HepG2 (cell line): ENCODE results near the gene MYL9. TPM values are rescaled to one million over a fixed set of nuclear protein-coding genes. Genes with fewer than 3 reads are reported as not detected.
A peak's percentile ranks its signal among the peaks of the same experiment; 100 is the strongest.

Experiments used
- ATAC-seq: fragments of 200-7000 bp; cut with Tn5 transposase; 3 replicates; pipeline ENCODE4 v1.9.1; 2020; ENCODE audit warnings: mild to moderate bottlenecking, moderate library complexity
- BruUV-seq: library from RNA; stranded (reverse); fragments of 400-500 nt; replicated peaks from 2 replicates; lab custom pipeline; 2021; lab: Mats Ljungman, UMichigan
- CTCF ChIA-PET: fragments of 300-600 bp; formaldehyde crosslinking; extraction: SDS; loops from one replicate; lab custom pipeline; 2021; ENCODE audit warnings: low total read pairs, inconsistent platforms, low intra/inter-chr PET ratio; lab: Yijun Ruan, JAX
- POLR2A ChIA-PET: fragments of 350-600 bp; sonication (Branson Sonifier 250); formaldehyde crosslinking; loops from one replicate; lab custom pipeline; 2020; ENCODE audit warnings: antibody characterized with exemption, inconsistent platforms; lab: Yijun Ruan, JAX
- DNase-seq: peaks from one replicate; pipeline ENCODE4 v3.0.0-alpha.2; 2015; ENCODE audit warnings: low spot score
- FAIRE-seq: peaks from 3 replicates; lab custom pipeline; 2011; peaks lifted over from hg19 to GRCh38; lab: Jason Lieb, UNC
- H2AFZ ChIP-seq: one replicate; pipeline ENCODE4 v1.6.1; 2011; ENCODE audit warnings: low read length, inconsistent platforms
- H3K27ac ChIP-seq: fragments of 300-600 bp; 3 replicates; pipeline ENCODE4 v1.8.0; 2011; ENCODE audit warnings: mixed run types, mild to moderate bottlenecking, mixed read lengths, low read length, inconsistent platforms; ENCODE audit not compliant: insufficient read depth; ENCODE audit errors: extremely low read length
- H3K27me3 ChIP-seq, 2 experiments: fragments of 200-600 bp in 1 of 2; 2 replicates in 1 of 2; 3 replicates in 1 of 2; pipeline versions ENCODE4 v1.6.0 to v1.8.0; 2011; ENCODE audit warnings: low read length in 2 of 2, mild to moderate bottlenecking in 2 of 2, moderate library complexity in 2 of 2, inconsistent platforms in 1 of 2; ENCODE audit not compliant: insufficient read depth in 2 of 2, control insufficient read depth in 1 of 2
- H3K36me3 ChIP-seq, 2 experiments: fragments of 200-600 bp in 1 of 2; replicated peaks in 1 of 2; 2 replicates in 1 of 2; 3 replicates in 1 of 2; pipeline versions ENCODE4 v1.5.1 to v1.8.0; 2011; ENCODE audit warnings: low read length in 2 of 2, inconsistent platforms in 1 of 2; ENCODE audit not compliant: insufficient read depth in 2 of 2, control insufficient read depth in 1 of 2
- H3K4me1 ChIP-seq: 2 replicates; pipeline ENCODE4 v1.5.1; 2012; ENCODE audit warnings: low read length, inconsistent platforms; ENCODE audit not compliant: insufficient read depth
- H3K4me2 ChIP-seq: 2 replicates; pipeline ENCODE4 v1.6.0; 2011; ENCODE audit warnings: low read depth, low read length, inconsistent platforms
- H3K4me3 ChIP-seq, 3 experiments: fragments of 200-600 bp in 1 of 3; sonication (generic), shearing (Covaris generic) in 1 of 3; replicated peaks in 1 of 3; 2 replicates each; pipeline ENCODE4 v1.5.1; 2011 to 2016; ENCODE audit warnings: low read length in 3 of 3, inconsistent platforms in 2 of 3, low read depth in 2 of 3, mild to moderate bottlenecking in 2 of 3, control low read depth in 1 of 3, mixed read lengths in 1 of 3; ENCODE audit not compliant: insufficient read depth in 1 of 3
- H3K79me2 ChIP-seq: one replicate; pipeline ENCODE4 v1.6.1; 2011; ENCODE audit warnings: low read length, inconsistent platforms; ENCODE audit not compliant: insufficient read depth
- H3K9ac ChIP-seq: 2 replicates; pipeline ENCODE4 v1.6.0; 2011; ENCODE audit warnings: mild to moderate bottlenecking, low read depth, low read length, inconsistent platforms; ENCODE audit not compliant: insufficient read depth
- H3K9me3 ChIP-seq: 2 replicates; pipeline ENCODE4 v1.5.1; 2012; ENCODE audit warnings: mild to moderate bottlenecking, low read length
- H4K20me1 ChIP-seq: 2 replicates; pipeline ENCODE4 v1.6.0; 2011; ENCODE audit warnings: inconsistent platforms, mild to moderate bottlenecking, low read length, moderate library complexity; ENCODE audit not compliant: insufficient read depth
- CREB1 ChIP-seq, 2 experiments: fragments of 450-650 bp in 1 of 2; IDR thresholded peaks; 2 replicates each; pipeline ENCODE4 v1.6.1; 2016 to 2017; ENCODE audit warnings: control low read depth in 1 of 2, mild to moderate bottlenecking in 1 of 2, missing compliant biosample characterization in 1 of 2, missing genetic modification characterization in 1 of 2
- FOSL2 ChIP-seq: sonication (generic); formaldehyde crosslinking; IDR thresholded peaks from 2 replicates; pipeline ENCODE4 v1.4.0; 2020; ENCODE audit warnings: missing genetic modification reagents
- JUNB ChIP-seq: sonication (generic); formaldehyde crosslinking; IDR thresholded peaks from 2 replicates; pipeline ENCODE4 v1.8.0; 2022; ENCODE audit warnings: missing genetic modification reagents, mild to moderate bottlenecking, borderline replicate concordance
- NFIC ChIP-seq: IDR thresholded peaks from 2 replicates; pipeline ENCODE4 v1.6.1; 2012; ENCODE audit warnings: mild to moderate bottlenecking, low read length, inconsistent platforms
- NFYC ChIP-seq: IDR thresholded peaks from 2 replicates; pipeline ENCODE4 v1.6.1; 2016; ENCODE audit warnings: missing genetic modification reagents, missing compliant biosample characterization
- RBFOX2 ChIP-seq: fragments of 200-400 bp; formaldehyde crosslinking; IDR thresholded peaks from 2 replicates; pipeline ENCODE4 v1.6.1; 2017; ENCODE audit warnings: low read depth, mild to moderate bottlenecking, low read length
- SMYD3 ChIP-seq: sonication (generic); formaldehyde crosslinking; IDR thresholded peaks from 2 replicates; pipeline ENCODE4 v1.8.1; 2023; ENCODE audit warnings: mild to moderate bottlenecking, missing genetic modification reagents
- SOX13 ChIP-seq, 3 experiments: fragments of 450-650 bp in 1 of 3; sonication (generic) in 1 of 3; formaldehyde crosslinking in 1 of 3; IDR thresholded peaks in 2 of 3; conservative IDR thresholded peaks in 1 of 3; 2 replicates each; pipeline versions ENCODE4 v1.5.0 to v1.6.1; 2016 to 2020; ENCODE audit warnings: antibody characterized with exemption in 1 of 3, mild to moderate bottlenecking in 1 of 3, missing compliant biosample characterization in 1 of 3, missing genetic modification reagents in 1 of 3, moderate library complexity in 1 of 3
- TEAD3 ChIP-seq: optimal IDR thresholded peaks from 2 replicates; pipeline ENCODE3; 2016; ENCODE audit warnings: borderline replicate concordance
- YY1 ChIP-seq: IDR thresholded peaks from 2 replicates; pipeline ENCODE4 v1.6.1; 2011; ENCODE audit warnings: low read length, low read depth, moderate library complexity, mild to moderate bottlenecking; ENCODE audit not compliant: insufficient read depth, insufficient replicate concordance
- ZNF101 ChIP-seq: sonication (generic); formaldehyde crosslinking; IDR thresholded peaks from 2 replicates; pipeline ENCODE4 v1.4.0; 2020; ENCODE audit warnings: mild to moderate bottlenecking, low read depth, missing genetic modification reagents, borderline replicate concordance
- ZNF253 ChIP-seq: sonication (generic); formaldehyde crosslinking; IDR thresholded peaks from 2 replicates; pipeline ENCODE4 v1.8.0; 2022; ENCODE audit warnings: mild to moderate bottlenecking, missing genetic modification reagents, borderline replicate concordance
- ZNF337 ChIP-seq: sonication (generic); formaldehyde crosslinking; IDR thresholded peaks from 2 replicates; pipeline ENCODE4 v1.5.1; 2020; ENCODE audit warnings: missing genetic modification reagents, low read depth, mild to moderate bottlenecking, borderline replicate concordance
- ZNF451 ChIP-seq: sonication (generic); formaldehyde crosslinking; IDR thresholded peaks from 2 replicates; pipeline ENCODE4 v1.5.0; 2020; ENCODE audit warnings: mild to moderate bottlenecking, missing genetic modification reagents
- ZNF543 ChIP-seq: sonication (generic); formaldehyde crosslinking; IDR thresholded peaks from 2 replicates; pipeline ENCODE4 v1.4.0; 2020; ENCODE audit warnings: mild to moderate bottlenecking, missing genetic modification reagents
- ZNF660 ChIP-seq: sonication (generic); formaldehyde crosslinking; IDR thresholded peaks from 2 replicates; pipeline ENCODE4 v1.5.1; 2020; ENCODE audit warnings: mild to moderate bottlenecking, low read depth, missing genetic modification reagents, borderline replicate concordance
- ZNF670 ChIP-seq: sonication (generic); formaldehyde crosslinking; IDR thresholded peaks from 2 replicates; pipeline ENCODE4 v1.8.0; 2022; ENCODE audit warnings: mild to moderate bottlenecking, missing genetic modification reagents, borderline replicate concordance
- ZNF674 ChIP-seq: sonication (generic); formaldehyde crosslinking; IDR thresholded peaks from 2 replicates; pipeline ENCODE4 v1.5.0; 2020; ENCODE audit warnings: low read depth, mild to moderate bottlenecking, missing genetic modification reagents
- ZNF792 ChIP-seq: IDR thresholded peaks from 2 replicates; pipeline ENCODE4 v1.6.1; 2016
- ZNF883 ChIP-seq: sonication (generic); formaldehyde crosslinking; IDR thresholded peaks from 2 replicates; pipeline ENCODE4 v1.5.1; 2020; ENCODE audit warnings: mild to moderate bottlenecking, missing genetic modification reagents; ENCODE audit errors: not compliant biosample characterization
- WGBS: methylation state at CpG from one replicate; pipeline ENCODE4 v1.1.6; 2017; ENCODE audit warnings: low lambda C conversion rate; 5-methylcytosine and 5-hydroxymethylcytosine counted together
- in situ Hi-C: cut with HindIII; loops from 2 replicates; pipeline ENCODE4 v1.10.0; 2017; ENCODE audit warnings: low pct_unique_long_range_greater_than_20kb; ENCODE audit not compliant: extremely low pct_ligation_motif_present
- intact Hi-C: fragments of 100-400 bp; cut with micrococcal nuclease; formaldehyde crosslinking; loops from one replicate; pipeline ENCODE4 v1.10.0; 2022; ENCODE audit not compliant: unreplicated experiment
- polyA plus RNA-seq, 8 experiments: library from polyadenylated mRNA; depleted of rRNA in 3 of 8; stranded (reverse) in 7 of 8; unstranded in 1 of 8; fragments of >200 nt; fragmentation: Illumina TruSeq in 4 of 8; extraction: Trizol in 4 of 8; gene quantifications; 2 replicates each; pipeline versions ENCODE4 v1.2.1 to v1.2.3, GENCODE V29; 2011 to 2016; ENCODE audit warnings: low read depth in 4 of 8, missing spikeins in 1 of 8, mixed read lengths in 1 of 8; ENCODE audit not compliant: insufficient read depth in 1 of 8
- total RNA-seq, 5 experiments: library from RNA; depleted of rRNA; stranded (reverse); fragments of >200 nt; fragmentation: Illumina TruSeq; extraction: Trizol; gene quantifications; 2 replicates each; pipeline ENCODE4 v1.2.3, GENCODE V29; 2016; ENCODE audit warnings: low read depth in 1 of 5
- TF ChIP-seq, protein P1 (sequence below), 2 experiments: sonication (generic) in 1 of 2; formaldehyde crosslinking in 1 of 2; IDR thresholded peaks; 2 replicates each; pipeline versions ENCODE4 v1.4.0 to v1.6.1; 2018 to 2020; ENCODE audit warnings: missing genetic modification reagents in 2 of 2, borderline replicate concordance in 1 of 2, low read depth in 1 of 2, mild to moderate bottlenecking in 1 of 2, missing biosample characterization in 1 of 2
- TF ChIP-seq, protein P2 (sequence below): sonication (generic); formaldehyde crosslinking; IDR thresholded peaks from 2 replicates; pipeline ENCODE4 v1.8.0; 2022; ENCODE audit warnings: mild to moderate bottlenecking, missing genetic modification reagents

MYL9 gene
- total and polyA plus RNA-seq, 2 of the 13 experiments (the other 11 are each of a cell fraction or from before 2014, with no cell fraction given), result 0.87 to 2.2 TPM

- Histone ChIP-seq H3K27me3 (no peaks in the 10 kb centered on the region; a peak in 1 of 5 replicates), H3K4me3 (peak overlapping the region in 1 of 3 experiments; percentile 0; a peak in 1 of 6 replicates), H3K4me1 (peaks cover 41% of the 10 kb centered on the region), H3K9ac (no peak overlapping the region), H2AFZ (no peak overlapping the region), H3K79me2 (peaks cover 56% of the 10 kb centered on the region), H3K9me3 (no peaks in the 10 kb centered on the region), H3K4me2 (peak overlapping the region; percentile 90), H4K20me1 (peaks cover 30% of the 10 kb centered on the region), H3K36me3 (peaks cover 21 to 25% of the 10 kb centered on the region in 2 experiments), H3K27ac (peak overlapping the region; percentile 16)
- intact Hi-C loops, result loop anchor here (10.0 kb wide), 1 partner anchor 111 kb away; no protein-coding TSS in a partner anchor
- ATAC-seq, result no peak
- in situ Hi-C loops, result no loop called here
- BruUV-seq, result no TSS peak
- FAIRE-seq, result no peak
- 31% methylated on average over 1 of the region's 1 CpG for WGBS
- ChIA-PET CTCF (interaction anchor here (1.1 kb wide), 1 partner anchor 20 kb away, joined by 4 read pairs; no protein-coding TSS in a partner anchor), POLR2A (interaction anchor here (1.2 to 9.0 kb wide), 5 partner anchors 9 to 30 kb away, joined by 3 to 167 read pairs (median 11); partner anchors contain the start of gene RAB5IF)
- no peak for DNase-seq
- TF ChIP-seq FOSL2 (CRISPR knock-in tag) (peak; percentile 44), SMYD3 (CRISPR knock-in tag) (0 out of 2 replicates have a peak, but pooled peaks have one; percentile 36), JUNB (CRISPR knock-in tag) (no peak), ZNF670 (CRISPR knock-in tag) (no peak), ZNF674 (CRISPR knock-in tag) (no peak), ZNF792 (CRISPR knock-in tag) (no peak), SOX13 (IDR thresholded peaks at IDR 0.05) (no peak), SOX13 (CRISPR knock-in tag; conservative IDR thresholded peaks at IDR 0.05 in 1 of 2, IDR thresholded peaks at IDR 0.05 in 1 of 2) (0 out of 4 replicates have a peak, but pooled peaks of 1 of the 2 experiments have one; percentile 7), ZNF543 (CRISPR knock-in tag) (no peak; the same call in 1 of the 2 replicates), RBFOX2 (0 out of 2 replicates have a peak, but pooled peaks have one; percentile 19), NFIC (no peak), TEAD3 (CRISPR knock-in tag) (peak; percentile 19), CREB1 (IDR thresholded peaks at IDR 0.05) (no peak), CREB1 (CRISPR knock-in tag; IDR thresholded peaks at IDR 0.05) (no peak), ZNF337 (CRISPR knock-in tag) (no peak), YY1 (no peak), ZNF660 (no peak), NFYC (CRISPR knock-in tag) (no peak), ZNF253 (CRISPR knock-in tag) (no peak), ZNF883 (CRISPR knock-in tag) (no peak), ZNF101 (no peak), ZNF451 (no peak)
- TF ChIP-seq, protein P1, sequence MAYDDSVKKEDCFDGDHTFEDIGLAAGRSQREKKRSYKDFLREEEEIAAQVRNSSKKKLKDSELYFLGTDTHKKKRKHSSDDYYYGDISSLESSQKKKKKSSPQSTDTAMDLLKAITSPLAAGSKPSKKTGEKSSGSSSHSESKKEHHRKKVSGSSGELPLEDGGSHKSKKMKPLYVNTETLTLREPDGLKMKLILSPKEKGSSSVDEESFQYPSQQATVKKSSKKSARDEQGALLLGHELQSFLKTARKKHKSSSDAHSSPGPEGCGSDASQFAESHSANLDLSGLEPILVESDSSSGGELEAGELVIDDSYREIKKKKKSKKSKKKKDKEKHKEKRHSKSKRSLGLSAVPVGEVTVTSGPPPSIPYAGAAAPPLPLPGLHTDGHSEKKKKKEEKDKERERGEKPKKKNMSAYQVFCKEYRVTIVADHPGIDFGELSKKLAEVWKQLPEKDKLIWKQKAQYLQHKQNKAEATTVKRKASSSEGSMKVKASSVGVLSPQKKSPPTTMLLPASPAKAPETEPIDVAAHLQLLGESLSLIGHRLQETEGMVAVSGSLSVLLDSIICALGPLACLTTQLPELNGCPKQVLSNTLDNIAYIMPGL (CRISPR knock-in tag; IDR thresholded peaks at IDR 0.05; ENCODE audit: borderline replicate concordance in 1 of 2, low read depth in 1 of 2), result no peak
- TF ChIP-seq, protein P2, sequence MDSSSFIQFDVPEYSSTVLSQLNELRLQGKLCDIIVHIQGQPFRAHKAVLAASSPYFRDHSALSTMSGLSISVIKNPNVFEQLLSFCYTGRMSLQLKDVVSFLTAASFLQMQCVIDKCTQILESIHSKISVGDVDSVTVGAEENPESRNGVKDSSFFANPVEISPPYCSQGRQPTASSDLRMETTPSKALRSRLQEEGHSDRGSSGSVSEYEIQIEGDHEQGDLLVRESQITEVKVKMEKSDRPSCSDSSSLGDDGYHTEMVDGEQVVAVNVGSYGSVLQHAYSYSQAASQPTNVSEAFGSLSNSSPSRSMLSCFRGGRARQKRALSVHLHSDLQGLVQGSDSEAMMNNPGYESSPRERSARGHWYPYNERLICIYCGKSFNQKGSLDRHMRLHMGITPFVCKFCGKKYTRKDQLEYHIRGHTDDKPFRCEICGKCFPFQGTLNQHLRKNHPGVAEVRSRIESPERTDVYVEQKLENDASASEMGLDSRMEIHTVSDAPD (CRISPR knock-in tag), result 0 out of 2 replicates have a peak, but pooled peaks have one; percentile 21
Measured at GRCh38 chr20:36576081-36576445, 34.7 kb downstream of the MYL9 start.
